SH-SY5Y (cell line): ENCODE results near the gene C11orf65.

Experiments
- GATA2 ChIP-seq: IDR thresholded peaks from 2 replicates; pipeline ENCODE4 v1.6.1; 2011; ENCODE audit warnings: mild to moderate bottlenecking, low read depth, low read length
- GATA3 ChIP-seq: IDR thresholded peaks from 2 replicates; pipeline ENCODE4 v1.6.1; 2011; ENCODE audit warnings: low read depth, mild to moderate bottlenecking, low read length, moderate library complexity

The C11orf65 gene

GRCh38 chr11:108467091-108467823 is at the start of gene C11orf65:
Gene C11orf65 (minus strand): TSS chr11:108467529. CDS start chr11:108461559, 5,970 bp downstream.
- TF ChIP-seq GATA2 (no peak), GATA3 (no peak)

- no peak for TF ChIP-seq GATA2
Observed at GRCh38 chr11:108516125-108516524, 48.8 kb upstream of the C11orf65 start.

GRCh38 chr11:108512708-108513107 is 45.4 kb upstream of the C11orf65 start:
- no peak for TF ChIP-seq GATA3
- TF ChIP-seq GATA2 = no peak

GRCh38 chr11:108511851-108512474 is 44.6 kb upstream of the C11orf65 start:
- TF ChIP-seq GATA3 (no peak), GATA2 (no peak)

GRCh38 chr11:108508653-108509593 is 41.6 kb upstream of the C11orf65 start:
- TF ChIP-seq GATA3 (no peak), GATA2 (no peak)

GRCh38 chr11:108501396-108501795 is 34.1 kb upstream of the C11orf65 start:
- TF ChIP-seq GATA2 (no peak), GATA3 (no peak)

GRCh38 chr11:108500721-108501120 is 33.4 kb upstream of the C11orf65 start:
- TF ChIP-seq GATA3 (no peak), GATA2 (no peak)

GRCh38 chr11:108500169-108500568 is 32.8 kb upstream of the C11orf65 start:
- TF ChIP-seq GATA3 (no peak), GATA2 (no peak)

DNA sequence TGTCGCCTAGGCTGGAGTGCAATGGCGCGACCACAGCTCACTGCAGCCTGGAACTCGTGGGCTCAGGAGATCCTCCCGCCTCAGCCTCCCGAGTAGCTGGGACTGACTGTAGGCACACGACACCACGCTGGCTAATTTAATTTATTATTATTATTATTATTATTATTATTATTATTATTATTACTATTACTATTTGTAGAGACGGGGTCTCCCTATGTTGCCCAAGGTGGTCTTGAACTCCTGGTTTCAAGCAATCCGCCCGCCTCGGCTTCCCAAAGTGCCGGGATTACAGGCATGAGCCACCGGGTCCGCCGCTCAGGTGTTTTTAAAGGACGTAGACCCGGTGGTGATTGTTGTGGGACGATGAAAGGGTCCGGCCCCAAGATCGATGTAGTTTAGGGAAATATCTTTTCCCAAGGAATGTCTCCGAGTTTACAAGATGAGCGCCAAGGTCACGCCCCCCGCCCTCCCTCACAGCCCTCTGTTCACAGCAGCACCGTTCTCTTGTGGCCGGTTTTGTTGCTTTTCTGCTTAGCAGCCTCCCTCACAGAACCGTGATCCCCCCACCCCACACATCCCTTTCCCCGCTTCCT is 31.6 kb upstream of the C11orf65 start:
- TF ChIP-seq GATA3 (no peak), GATA2 (no peak)

DNA sequence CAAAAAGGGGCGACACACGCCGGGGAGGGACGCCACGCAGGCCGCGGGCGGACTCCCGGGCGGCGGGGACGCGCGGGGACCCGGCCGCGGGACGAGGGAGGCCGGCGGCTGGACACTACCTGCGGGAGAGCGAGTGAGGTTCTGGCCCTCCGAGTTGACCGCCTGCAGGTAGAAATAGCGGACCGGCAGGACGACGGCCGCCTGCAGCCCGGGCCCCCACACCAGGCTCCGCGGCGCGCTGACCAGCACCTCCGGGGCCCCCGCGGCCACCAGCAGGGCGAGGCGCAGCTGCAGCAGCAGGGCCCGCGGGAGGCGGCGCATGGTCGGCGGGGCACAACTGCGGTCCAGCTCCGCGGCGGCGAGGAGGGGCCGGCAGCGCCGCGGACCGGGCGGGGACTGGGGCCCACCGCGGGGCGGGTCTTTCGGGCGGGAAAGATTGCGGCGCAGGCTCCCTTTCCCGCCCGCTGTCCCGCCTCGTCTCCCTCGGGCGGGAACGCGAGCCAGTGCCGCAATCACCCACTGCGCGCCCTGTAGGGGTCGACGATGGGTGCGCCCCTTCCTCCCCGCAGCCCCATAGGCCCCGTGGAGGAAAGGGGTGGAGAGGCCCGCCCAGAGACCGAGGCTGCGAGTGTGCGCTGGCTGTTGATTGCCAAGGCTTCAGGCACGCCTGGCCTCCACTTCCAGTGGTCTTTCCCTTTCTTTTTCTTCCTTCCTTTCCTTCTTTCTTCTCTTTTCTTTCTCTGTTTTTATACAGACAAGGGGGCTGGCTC is 30.9 kb upstream of the C11orf65 start, which contains the start of gene POGLUT3:
Gene POGLUT3 (minus strand): TSS at position 339 of the 770 bp plus-strand sequence. CDS start 18 bp downstream, at position 321.
- TF ChIP-seq GATA3 (no peak), GATA2 (no peak)

DNA sequence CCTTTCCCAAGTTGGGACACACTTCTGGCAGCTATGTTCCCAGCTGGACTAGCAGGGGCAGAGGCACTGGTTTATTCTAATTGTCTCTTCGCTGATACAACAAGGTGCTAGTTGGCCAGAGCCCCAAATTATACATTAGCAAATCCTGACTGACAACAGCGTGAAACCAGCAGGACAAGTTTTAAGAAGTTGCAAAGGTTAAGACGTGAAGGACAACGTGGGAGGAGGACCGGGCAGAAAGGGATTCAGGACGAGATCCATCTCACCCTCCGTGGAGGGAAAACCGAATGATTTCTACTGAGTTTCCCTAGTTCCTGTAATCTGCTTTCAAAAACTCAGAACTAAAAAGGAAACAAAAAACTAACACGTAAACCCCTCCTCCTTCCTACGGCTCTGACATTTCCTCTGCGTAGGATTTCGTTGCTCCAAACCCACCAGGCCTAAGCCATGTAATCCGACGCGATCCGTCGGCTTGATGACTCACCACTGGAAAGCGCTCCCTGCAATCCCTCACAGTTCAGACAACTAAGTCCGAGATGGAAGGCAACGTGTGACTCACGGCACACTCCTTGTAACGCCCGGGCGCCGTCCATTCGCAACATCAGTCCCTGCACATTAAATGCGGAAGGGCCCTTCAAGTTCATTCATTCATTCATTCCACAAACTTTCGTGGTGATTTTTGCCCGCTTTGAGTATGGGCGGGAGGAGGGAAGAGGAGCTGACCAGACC is 30.2 kb upstream of the C11orf65 start:
- TF ChIP-seq GATA3 (no peak), GATA2 (no peak)

GRCh38 chr11:108496643-108497256 is 29.4 kb upstream of the C11orf65 start:
- no peak for TF ChIP-seq GATA3
- no peak for TF ChIP-seq GATA2
